Urinary bladder (tissue), 4 donors: ENCODE measurements around the gene BCL3. TPM values are rescaled to one million over a fixed set of nuclear protein-coding genes. Genes with fewer than 3 reads are reported as not detected.
"Not testable (repeated sequence)": the region's sequence is repeated elsewhere in the genome, so short reads cannot be mapped to it uniquely, and the experiment has no call there.

Experiments used
- DNase-seq: peaks from one replicate; pipeline ENCODE4 v3.0.0-alpha.2; 2015; ENCODE audit errors: extremely low spot score
- H3K27ac ChIP-seq: one replicate; pipeline ENCODE4 v1.5.1; 2013; ENCODE audit warnings: low read depth, mild to moderate bottlenecking, moderate library complexity
- H3K36me3 ChIP-seq: one replicate; pipeline ENCODE4 v1.6.1; 2013; ENCODE audit warnings: mild to moderate bottlenecking, moderate library complexity; ENCODE audit not compliant: insufficient read depth
- H3K4me1 ChIP-seq: one replicate; pipeline ENCODE4 v1.6.1; 2013; ENCODE audit warnings: mild to moderate bottlenecking, moderate library complexity; ENCODE audit not compliant: insufficient read depth
- H3K4me3 ChIP-seq: one replicate; pipeline ENCODE4 v1.5.1; 2013; ENCODE audit warnings: low read depth, low read length
- WGBS: extraction: QIAGEN DNeasy Blood & Tissue Kit; methylation state at CpG from one replicate; pipeline ENCODE4 v1.1.7; 2013; 5-methylcytosine and 5-hydroxymethylcytosine counted together
- polyA plus RNA-seq: library from polyadenylated mRNA; stranded (reverse); fragments of 200-250 nt; gene quantifications from one replicate; pipeline ENCODE4 v1.2.3, GENCODE V29; 2013
- total RNA-seq: library from RNA; depleted of rRNA; stranded (reverse); fragments of >200 nt; gene quantifications from one replicate; pipeline ENCODE4 v1.2.3, GENCODE V29; 2014
- donor health status: healthy with polysubstance abuse.
- donor health status: healthy.

BCL3 gene
- total and polyA plus RNA-seq, 2 donors: 2.5 to 93.0 TPM

DNA sequence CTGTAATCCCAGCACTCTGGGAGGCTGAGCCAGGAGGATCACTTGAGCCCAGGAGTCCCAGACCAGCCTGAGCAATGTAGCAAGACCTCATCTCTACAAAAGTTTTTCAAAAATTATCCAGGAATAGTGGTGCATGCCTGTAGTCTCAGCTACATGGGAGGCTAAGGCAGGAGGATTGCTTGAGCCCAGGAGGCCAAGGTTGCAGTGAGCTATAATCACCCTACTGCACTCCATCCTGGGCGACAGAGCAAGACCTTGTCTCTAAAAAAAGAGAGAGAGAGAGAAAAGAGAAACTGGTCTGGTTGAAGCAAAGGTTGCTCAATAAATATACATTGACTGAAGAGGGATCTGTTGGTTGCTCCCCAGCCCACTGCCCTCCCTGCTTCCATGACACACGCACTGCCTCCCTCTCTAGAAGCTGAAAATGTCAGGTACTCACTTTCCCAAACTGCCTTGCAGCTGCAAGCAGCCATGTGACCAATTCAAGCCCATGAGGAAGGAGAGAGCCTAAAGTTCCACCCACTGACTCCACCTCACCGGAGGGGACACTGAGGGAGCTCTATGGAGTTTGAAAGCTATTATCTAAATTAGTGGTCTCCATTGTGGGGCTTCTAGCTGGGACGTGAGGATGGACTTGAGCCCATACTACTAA, 35.5 kb upstream of the BCL3 start:
- no peak overlapping the region for H3K4me3 ChIP-seq
- WGBS: 58% methylated on average over 4 of the region's 4 CpGs
- H3K27ac ChIP-seq: no peak overlapping the region
- H3K36me3 ChIP-seq: no peaks in the 10 kb centered on the region
- H3K4me1 ChIP-seq: no peaks in the 10 kb centered on the region
- DNase-seq: no peak

DNA sequence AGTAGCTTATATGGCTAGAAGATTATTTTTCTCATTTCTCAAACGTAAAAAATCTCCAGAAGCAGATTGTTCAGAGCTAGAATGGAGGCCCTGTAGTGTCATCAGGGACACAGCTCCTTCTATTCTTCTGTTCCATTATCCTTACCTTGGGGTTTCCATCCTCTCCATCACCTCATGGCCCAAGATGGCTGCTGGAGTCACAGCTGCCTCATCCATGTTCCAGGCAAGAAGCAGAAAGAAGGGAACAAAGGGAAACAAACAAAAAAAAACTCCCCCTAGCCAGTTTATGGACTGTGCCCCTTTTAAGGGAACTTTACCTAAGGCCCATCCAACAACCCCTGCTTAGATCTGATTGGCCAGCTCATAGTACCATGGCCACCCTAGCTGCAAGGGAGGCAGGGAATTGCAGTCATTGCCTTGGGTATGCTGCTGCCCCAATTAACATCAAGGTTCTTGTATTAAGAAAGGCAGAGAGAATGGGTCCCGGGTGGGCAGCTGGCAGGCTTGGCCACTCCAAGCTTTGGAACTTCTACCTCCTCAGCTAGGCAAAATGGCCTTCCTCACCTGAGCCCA, 33.8 kb upstream of the BCL3 start:
- no peak overlapping the region for H3K4me3 ChIP-seq
- 46% methylated on average over 2 of the region's 2 CpGs for WGBS
- no peak overlapping the region for H3K27ac ChIP-seq
- H3K36me3 ChIP-seq: no peaks in the 10 kb centered on the region
- H3K4me1 ChIP-seq: no peaks in the 10 kb centered on the region
- DNase-seq: no peak

DNA sequence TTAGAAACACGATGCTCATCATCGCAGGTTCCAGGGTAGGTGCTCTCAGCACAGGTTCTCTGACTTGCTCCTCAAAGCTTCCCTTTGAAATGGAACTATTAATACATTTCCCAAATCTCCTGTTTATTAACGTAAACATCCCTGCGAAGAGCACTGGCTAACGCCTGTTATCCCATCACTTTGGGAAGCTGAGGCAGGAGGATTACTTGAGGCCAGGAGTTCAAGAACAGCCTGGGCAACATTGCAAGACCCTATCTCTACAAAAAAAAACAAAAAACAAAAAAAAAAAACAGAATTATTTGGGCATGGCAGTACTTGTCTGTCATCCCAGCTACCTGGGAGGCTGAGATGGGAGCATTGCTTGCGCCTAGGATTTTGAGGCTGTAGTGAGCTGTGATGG, 30.9 kb upstream of the BCL3 start:
- Histone ChIP-seq H3K4me1 (no peaks in the 10 kb centered on the region), H3K27ac (no peak overlapping the region), H3K36me3 (no peaks in the 10 kb centered on the region), H3K4me3 (no peak overlapping the region)
- WGBS: 89% methylated on average over 6 of the region's 6 CpGs
- DNase-seq: no peak

DNA sequence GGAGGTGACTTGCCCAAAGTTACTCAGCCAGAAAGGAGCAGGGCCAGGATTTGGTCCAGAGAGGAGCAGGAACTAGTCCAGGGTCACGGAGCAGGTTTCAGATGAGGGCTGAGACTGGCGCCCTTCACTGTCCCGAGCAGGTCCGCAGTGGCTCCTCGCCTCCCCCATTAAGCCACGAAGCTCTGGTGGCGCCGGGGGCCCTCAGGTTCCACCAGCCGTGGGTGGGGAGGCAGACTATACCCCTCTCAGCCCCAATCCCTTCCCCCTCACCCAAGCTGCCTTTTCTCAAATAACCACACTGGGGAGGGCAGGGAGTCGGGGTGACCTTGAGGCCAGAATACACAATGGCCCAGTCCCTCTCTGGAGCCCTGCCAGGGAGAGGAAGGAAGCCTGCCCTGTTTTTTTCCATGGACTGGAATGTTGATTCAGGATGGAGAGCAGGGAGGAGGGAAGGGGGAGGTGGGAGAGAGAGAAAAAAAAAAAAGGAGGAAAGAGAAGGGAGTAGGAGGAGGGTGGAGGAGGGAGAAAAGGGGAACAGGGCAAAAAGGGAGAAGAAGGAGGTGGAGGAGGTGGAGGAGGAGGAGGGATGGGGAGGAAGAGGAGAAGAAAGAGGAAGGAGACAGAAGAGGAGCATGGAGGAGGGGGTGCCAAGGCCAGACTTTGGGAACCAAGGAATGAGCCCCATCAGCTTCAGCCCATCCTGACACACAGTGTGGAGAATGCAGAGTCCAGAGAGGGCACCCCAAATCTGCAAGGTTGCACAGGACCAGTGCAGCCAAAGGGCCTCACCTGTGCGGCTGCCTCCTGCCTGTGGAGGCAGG, 29.9 kb upstream of the BCL3 start:
- WGBS: 34% methylated on average over 11 of the region's 11 CpGs
- Histone ChIP-seq H3K4me1 (no peaks in the 10 kb centered on the region), H3K27ac (no peak overlapping the region), H3K4me3 (no peak overlapping the region), H3K36me3 (no peaks in the 10 kb centered on the region)
- DNase-seq: peak; percentile 51

DNA sequence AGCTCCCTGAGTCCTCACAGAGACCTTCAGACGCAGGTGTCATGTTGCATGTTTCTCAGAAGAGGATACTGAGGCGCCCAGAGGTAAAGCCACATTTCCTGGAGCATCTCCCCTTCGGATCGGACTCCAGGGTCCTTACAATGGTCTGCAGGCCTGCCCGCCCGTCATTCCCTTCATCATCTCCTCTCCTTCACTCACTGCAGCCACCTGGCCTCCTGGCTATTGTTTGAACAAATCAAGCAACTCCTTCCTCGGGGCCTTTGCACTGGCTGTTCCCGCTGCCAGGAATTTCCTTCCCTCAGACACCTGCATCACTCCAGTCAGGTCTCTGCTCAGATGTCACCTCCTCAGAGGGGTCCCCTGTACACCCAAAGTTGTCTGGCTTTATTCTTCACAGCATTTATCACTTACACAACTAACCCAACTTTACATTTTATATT, 29.2 kb upstream of the BCL3 start:
- 84% methylated on average over 8 of the region's 8 CpGs for WGBS
- Histone ChIP-seq H3K36me3 (no peaks in the 10 kb centered on the region), H3K27ac (no peak overlapping the region), H3K4me3 (no peak overlapping the region), H3K4me1 (no peaks in the 10 kb centered on the region)
- no peak for DNase-seq

DNA sequence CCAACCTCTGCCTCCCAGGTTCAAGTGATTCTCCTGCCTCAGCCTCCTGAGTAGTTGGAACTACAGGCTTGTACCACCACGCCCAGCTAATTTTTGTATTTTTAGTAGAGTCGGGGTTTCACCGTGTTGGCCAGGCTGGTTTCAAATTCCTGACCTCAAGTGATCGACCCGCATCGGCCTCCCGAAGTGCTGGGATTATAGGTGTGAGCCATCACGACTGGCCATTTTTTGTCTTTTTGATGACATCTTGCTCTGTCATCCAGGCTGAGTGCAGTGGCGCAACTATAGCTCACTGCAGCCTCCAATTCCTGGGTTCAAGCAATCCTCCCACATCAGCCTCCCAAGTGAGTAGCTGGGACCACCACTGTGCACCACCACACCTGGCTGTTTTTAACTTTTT, 28.1 kb upstream of the BCL3 start:
- H3K27ac ChIP-seq, H3K36me3 ChIP-seq, H3K4me3 ChIP-seq, DNase-seq, H3K4me1 ChIP-seq: not testable (repeated sequence)
- 92% methylated on average over 9 of the region's 9 CpGs for WGBS

DNA sequence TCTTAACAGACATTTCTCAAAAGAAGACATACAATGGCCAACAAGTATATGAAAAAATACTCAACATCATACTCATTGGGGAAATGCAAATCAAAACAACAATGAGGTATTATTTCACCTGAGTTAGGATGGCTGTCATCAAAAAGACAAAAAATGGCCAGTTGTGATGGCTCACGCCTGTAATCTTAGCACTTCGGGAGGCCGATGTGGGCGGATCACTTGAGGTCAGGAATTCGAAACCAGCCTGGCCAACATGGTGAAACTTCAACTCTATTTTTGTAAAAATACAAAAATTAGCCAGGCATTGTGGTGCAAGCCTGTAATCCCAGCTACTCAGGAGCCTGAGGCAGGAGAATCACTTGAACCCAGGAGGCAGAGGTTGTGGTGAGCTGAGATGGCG, 27.6 kb upstream of the BCL3 start:
- no peak overlapping the region for H3K4me3 ChIP-seq
- H3K27ac ChIP-seq: no peak overlapping the region
- H3K36me3 ChIP-seq: no peaks in the 10 kb centered on the region
- 82% methylated on average over 6 of the region's 6 CpGs for WGBS
- no peaks in the 10 kb centered on the region for H3K4me1 ChIP-seq
- no peak for DNase-seq

DNA sequence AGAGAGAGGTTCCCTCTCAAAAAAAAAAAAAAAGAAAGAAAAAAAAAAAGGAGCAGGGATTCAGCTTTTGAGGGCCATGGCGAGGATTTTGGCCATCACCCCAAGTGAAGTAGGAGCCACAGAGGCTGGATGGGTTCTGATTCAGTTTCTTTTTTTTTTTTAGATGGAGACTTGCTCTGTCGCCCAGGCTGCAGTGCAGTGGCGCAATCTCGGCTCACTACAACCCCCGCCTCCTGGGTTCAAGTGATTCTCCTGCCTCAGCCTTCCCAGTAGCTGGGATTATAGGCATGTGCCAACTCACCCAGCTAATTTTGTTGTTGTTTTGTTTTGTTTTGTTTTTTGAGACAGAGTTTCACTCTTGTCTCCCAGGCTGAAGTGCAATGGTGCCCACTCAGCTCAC, 27.1 kb upstream of the BCL3 start:
- DNase-seq, H3K4me3 ChIP-seq, H3K4me1 ChIP-seq, H3K27ac ChIP-seq, H3K36me3 ChIP-seq: not testable (repeated sequence)
- 87% methylated on average over 5 of the region's 5 CpGs for WGBS

DNA sequence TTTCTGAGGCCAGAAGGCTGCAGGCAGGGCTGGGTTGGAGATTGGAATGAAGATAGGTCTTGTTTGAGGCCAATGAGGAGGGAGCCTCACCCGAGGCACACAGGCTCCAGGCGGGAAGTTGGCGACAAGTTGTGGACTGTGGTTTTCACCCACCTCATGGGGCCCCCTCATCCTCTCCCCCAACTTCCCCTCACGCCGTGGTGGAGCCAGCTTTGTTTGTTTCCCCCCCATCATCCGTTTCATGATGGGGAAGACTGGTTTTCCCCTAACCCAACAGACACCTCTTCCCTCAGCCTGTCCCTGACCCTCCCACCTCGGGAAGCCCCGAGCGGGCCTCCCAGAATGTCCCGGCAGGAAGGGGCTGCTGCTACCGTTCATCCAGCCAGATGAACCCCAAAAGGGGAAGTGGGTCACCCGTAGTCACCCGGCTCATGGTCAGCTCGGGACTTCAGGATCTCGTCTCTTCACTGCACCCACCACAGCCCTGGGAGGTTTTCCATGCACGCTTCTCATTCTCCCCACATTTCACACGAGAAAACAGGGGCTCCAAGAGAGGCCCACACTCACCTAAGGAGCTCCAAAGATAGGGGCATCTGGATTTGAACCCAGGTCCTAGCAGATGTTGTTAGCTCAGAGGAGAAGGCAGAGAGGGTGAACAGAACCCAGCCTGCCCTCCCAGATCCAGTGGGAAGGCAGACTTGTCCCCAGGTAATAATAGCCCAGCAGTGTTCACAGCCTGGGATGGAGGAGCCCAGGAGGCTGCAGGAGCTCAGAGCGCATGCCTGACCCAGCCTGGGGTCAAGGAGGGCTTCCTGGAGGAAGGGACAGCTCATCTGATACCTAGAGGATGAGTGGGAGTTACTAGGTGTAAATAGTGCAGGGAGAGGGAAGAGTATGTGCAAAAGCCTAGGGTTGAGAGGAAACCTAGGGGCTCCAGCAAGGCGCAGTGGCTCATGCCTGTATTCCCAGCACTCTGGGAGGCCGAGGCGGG, 26.1 kb upstream of the BCL3 start:
- H3K4me1 ChIP-seq: no peaks in the 10 kb centered on the region
- no peak for DNase-seq
- WGBS: 44% methylated on average over 21 of the region's 21 CpGs
- no peaks in the 10 kb centered on the region for H3K36me3 ChIP-seq
- H3K27ac ChIP-seq: no peak overlapping the region
- no peak overlapping the region for H3K4me3 ChIP-seq

DNA sequence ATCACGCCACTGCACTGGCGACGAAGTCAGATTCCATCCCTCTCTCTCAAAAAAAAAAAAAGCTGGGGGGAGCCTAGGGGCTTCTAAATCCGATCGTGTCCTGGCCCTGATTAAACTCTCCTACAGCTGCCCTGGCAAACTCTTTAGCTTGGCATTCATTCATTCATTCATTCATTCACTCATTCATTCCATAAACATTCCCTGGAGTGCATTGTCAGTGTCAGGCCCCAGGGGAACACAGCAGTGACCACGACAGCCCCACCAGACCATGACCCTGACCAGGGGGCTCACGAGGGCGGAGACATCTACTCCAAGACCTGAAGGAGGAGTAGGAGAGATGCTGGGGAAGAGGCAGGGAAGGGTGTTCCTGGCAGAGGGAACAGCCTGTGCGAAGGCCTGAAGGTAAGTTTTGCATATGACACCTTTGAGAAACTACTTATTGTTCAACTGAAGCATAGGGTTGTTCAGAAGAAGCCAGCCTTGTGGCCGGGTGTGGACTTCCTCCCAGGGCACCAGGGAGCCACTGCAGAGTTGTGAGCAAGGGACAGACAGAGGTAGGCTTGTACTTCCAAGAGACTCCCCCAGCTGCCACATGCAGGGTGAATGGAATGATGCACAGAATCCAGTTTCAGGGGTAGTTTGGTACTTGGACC, 25.1 kb upstream of the BCL3 start:
- H3K4me1 ChIP-seq: no peaks in the 10 kb centered on the region
- no peaks in the 10 kb centered on the region for H3K36me3 ChIP-seq
- no peak for DNase-seq
- no peak overlapping the region for H3K4me3 ChIP-seq
- no peak overlapping the region for H3K27ac ChIP-seq
- 53% methylated on average over 10 of the region's 10 CpGs for WGBS

DNA sequence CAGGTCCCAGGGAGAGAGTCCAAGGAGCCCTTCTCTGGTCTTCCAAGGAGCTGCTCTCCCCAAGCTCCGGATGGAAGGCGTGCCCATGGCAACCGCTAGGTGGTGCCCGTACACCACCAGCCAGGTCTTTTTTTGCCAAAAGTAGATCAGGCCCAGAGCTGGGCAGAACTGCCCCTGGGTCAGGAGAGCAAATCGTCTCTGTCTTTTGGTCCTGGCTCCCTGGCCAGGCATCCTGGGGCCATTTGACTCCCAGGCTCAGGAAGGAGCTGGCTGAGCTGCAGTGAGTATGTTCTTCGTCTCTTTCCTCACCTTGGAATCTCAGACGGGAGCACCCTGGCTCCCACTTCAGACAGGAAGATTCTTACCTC, 24.6 kb upstream of the BCL3 start:
- Histone ChIP-seq H3K4me3 (no peak overlapping the region), H3K4me1 (no peaks in the 10 kb centered on the region), H3K27ac (no peak overlapping the region), H3K36me3 (no peaks in the 10 kb centered on the region)
- 20% methylated on average over 7 of the region's 7 CpGs for WGBS
- DNase-seq: no peak

DNA sequence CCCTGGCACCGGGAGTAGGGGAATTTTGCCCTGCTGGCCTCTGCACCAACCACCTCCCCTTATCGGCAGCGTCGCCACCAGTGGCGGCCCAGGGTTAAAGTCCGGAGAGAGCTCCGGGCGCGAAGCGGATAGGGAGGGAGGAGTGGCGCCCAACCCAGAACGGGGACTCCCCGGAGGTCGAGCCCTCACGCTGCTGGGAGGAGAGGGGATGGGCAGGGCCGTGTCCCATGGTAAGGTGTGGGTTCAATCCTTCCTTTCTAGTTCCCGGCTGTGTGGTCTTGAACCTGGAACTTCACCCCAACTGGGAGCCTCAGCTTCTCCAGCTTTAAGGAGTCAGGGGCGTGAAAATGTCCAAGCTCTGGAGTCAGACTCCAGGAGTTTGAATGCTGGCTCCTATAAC, 23.3 kb upstream of the BCL3 start:
- 22% methylated on average over 18 of the region's 18 CpGs for WGBS
- no peaks in the 10 kb centered on the region for H3K4me1 ChIP-seq
- no peak overlapping the region for H3K27ac ChIP-seq
- no peaks in the 10 kb centered on the region for H3K36me3 ChIP-seq
- no peak overlapping the region for H3K4me3 ChIP-seq
- no peak for DNase-seq

DNA sequence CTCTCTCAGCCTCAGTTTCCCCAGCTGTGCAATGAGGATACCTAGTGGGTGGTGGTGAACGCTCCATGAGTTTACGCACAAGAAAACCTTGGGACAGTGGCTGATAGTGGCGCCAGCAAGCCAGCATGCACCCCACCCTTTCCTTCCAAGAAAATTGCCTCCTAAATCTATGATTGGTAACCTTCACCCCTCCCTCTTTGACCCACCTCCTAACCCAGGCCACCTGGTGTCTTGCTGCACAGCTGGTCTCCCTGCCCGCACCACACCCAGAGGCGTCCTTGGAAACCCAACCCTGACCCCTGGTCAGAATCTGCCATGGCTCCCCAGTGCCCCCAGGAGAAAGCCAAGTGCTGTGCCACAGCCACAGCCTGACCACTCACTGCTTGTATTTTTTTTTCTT, 22.8 kb upstream of the BCL3 start:
- Histone ChIP-seq H3K4me1 (no peaks in the 10 kb centered on the region), H3K36me3 (no peaks in the 10 kb centered on the region), H3K27ac (no peak overlapping the region), H3K4me3 (no peak overlapping the region)
- 84% methylated on average over 5 of the region's 5 CpGs for WGBS
- DNase-seq: no peak
